H9 (cell line): ENCODE measurements around the gene AQP2. TPM values are rescaled to one million over a fixed set of nuclear protein-coding genes. Genes with fewer than 3 reads are reported as not detected.

Experiments used
- DNase-seq: peaks from one replicate; pipeline ENCODE4 v3.0.0-alpha.2; 2017
- H2AFZ ChIP-seq: one replicate; pipeline ENCODE4 v1.6.1; 2013; ENCODE audit warnings: mild to moderate bottlenecking, low read length, control low read depth, moderate library complexity
- H2AK5ac ChIP-seq: 2 replicates; pipeline ENCODE4 v1.6.1; 2013; ENCODE audit warnings: low read length, control low read depth, mixed read lengths; ENCODE audit not compliant: insufficient read length
- H2BK120ac ChIP-seq: one replicate; pipeline ENCODE4 v1.6.1; 2013; ENCODE audit warnings: low read depth, mild to moderate bottlenecking, low read length, control low read depth, inconsistent platforms; ENCODE audit not compliant: poor library complexity, severe bottlenecking
- H2BK12ac ChIP-seq: 2 replicates; pipeline ENCODE4 v1.6.1; 2013; ENCODE audit warnings: low read length, control low read depth, mixed read lengths, low read depth; ENCODE audit not compliant: insufficient read length
- H2BK15ac ChIP-seq: 2 replicates; pipeline ENCODE4 v1.6.1; 2013; ENCODE audit warnings: low read depth, low read length, control low read depth
- H2BK20ac ChIP-seq: one replicate; pipeline ENCODE4 v1.6.1; 2013; ENCODE audit warnings: low read depth, mild to moderate bottlenecking, low read length, control low read depth, inconsistent platforms; ENCODE audit not compliant: poor library complexity, severe bottlenecking
- H2BK5ac ChIP-seq: 2 replicates; pipeline ENCODE4 v1.6.1; 2013; ENCODE audit warnings: low read length, control low read depth, mixed read lengths; ENCODE audit not compliant: insufficient read length
- H3K14ac ChIP-seq: 2 replicates; pipeline ENCODE4 v1.6.1; 2013; ENCODE audit warnings: low read length, control low read depth; ENCODE audit not compliant: insufficient read depth
- H3K18ac ChIP-seq: 2 replicates; pipeline ENCODE4 v1.6.1; 2013; ENCODE audit warnings: low read depth, mild to moderate bottlenecking, mixed read lengths, low read length, control low read depth; ENCODE audit not compliant: insufficient read length
- H3K23ac ChIP-seq: 2 replicates; pipeline ENCODE4 v1.6.1; 2013; ENCODE audit warnings: low read length, control low read depth, mixed read lengths, low read depth; ENCODE audit not compliant: insufficient read length
- H3K23me2 ChIP-seq: 2 replicates; pipeline ENCODE4 v1.6.1; 2013; ENCODE audit warnings: low read depth, mild to moderate bottlenecking, mixed read lengths, low read length, control low read depth; ENCODE audit not compliant: insufficient read length, poor library complexity, severe bottlenecking
- H3K27ac ChIP-seq: 2 replicates; pipeline ENCODE4 v1.5.1; 2013; ENCODE audit warnings: low read length, control low read depth, mixed read lengths, low read depth; ENCODE audit not compliant: insufficient read length
- H3K27me3 ChIP-seq: 2 replicates; pipeline ENCODE4 v1.6.1; 2013; ENCODE audit warnings: low read length, control low read depth, inconsistent platforms; ENCODE audit not compliant: insufficient read depth
- H3K4ac ChIP-seq: 2 replicates; pipeline ENCODE4 v1.6.1; 2013; ENCODE audit warnings: low read depth, mild to moderate bottlenecking, control low read depth, inconsistent platforms, low read length, moderate library complexity
- H3K4me1 ChIP-seq: 2 replicates; pipeline ENCODE4 v1.6.1; 2013; ENCODE audit warnings: low read length, control low read depth, inconsistent platforms; ENCODE audit not compliant: insufficient read depth
- H3K4me2 ChIP-seq: 2 replicates; pipeline ENCODE4 v1.6.1; 2013; ENCODE audit warnings: low read length, control low read depth, mixed read lengths; ENCODE audit not compliant: insufficient read length, insufficient read depth
- H3K56ac ChIP-seq: 2 replicates; pipeline ENCODE4 v1.6.1; 2013; ENCODE audit warnings: low read depth, mild to moderate bottlenecking, mixed read lengths, low read length, control low read depth; ENCODE audit not compliant: insufficient read length
- H3K79me1 ChIP-seq: 2 replicates; pipeline ENCODE4 v1.6.1; 2013; ENCODE audit warnings: low read depth, mild to moderate bottlenecking, moderate library complexity, low read length, control low read depth, inconsistent platforms; ENCODE audit not compliant: insufficient read depth, poor library complexity, severe bottlenecking
- H3K79me2 ChIP-seq: 2 replicates; pipeline ENCODE4 v1.6.1; 2013; ENCODE audit warnings: low read length, control low read depth, inconsistent platforms; ENCODE audit not compliant: insufficient read depth
- H3K9ac ChIP-seq: 2 replicates; pipeline ENCODE4 v1.6.1; 2013; ENCODE audit warnings: low read length, control low read depth, mixed read lengths; ENCODE audit not compliant: insufficient read length; ENCODE audit errors: extremely low read depth
- H3K9me3 ChIP-seq: one replicate; pipeline ENCODE4 v1.6.1; 2013; ENCODE audit warnings: low read depth, low read length, inconsistent platforms; ENCODE audit not compliant: control insufficient read depth
- H3T11ph ChIP-seq: one replicate; pipeline ENCODE4 v1.6.1; 2013; ENCODE audit warnings: mild to moderate bottlenecking, low read length, control low read depth, inconsistent platforms
- H4K20me1 ChIP-seq: one replicate; pipeline ENCODE4 v1.6.1; 2013; ENCODE audit not compliant: control insufficient read depth, insufficient read length, insufficient read depth
- H4K5ac ChIP-seq: 2 replicates; pipeline ENCODE4 v1.6.1; 2013; ENCODE audit warnings: low read depth, mild to moderate bottlenecking, mixed read lengths, low read length, control low read depth; ENCODE audit not compliant: insufficient read length
- H4K8ac ChIP-seq: replicated peaks from 2 replicates; pipeline ENCODE4 v1.6.1; 2013; ENCODE audit warnings: low read length, control low read depth, mixed read lengths, low read depth; ENCODE audit not compliant: insufficient read length
- H4K91ac ChIP-seq: 2 replicates; pipeline ENCODE4 v1.6.1; 2013; ENCODE audit warnings: low read depth, mild to moderate bottlenecking, moderate library complexity, mixed read lengths, low read length, control low read depth; ENCODE audit not compliant: insufficient read length
- H3K27ac Mint-ChIP-seq, 3 experiments: 2 replicates in 2 of 3; 3 replicates in 1 of 3; pipeline ENCODE4 v1.8.0; 2020 to 2021; ENCODE audit warnings: mixed read lengths in 3 of 3, mild to moderate bottlenecking in 1 of 3, moderate library complexity in 1 of 3
- H3K27me3 Mint-ChIP-seq: 2 replicates; pipeline ENCODE4 v1.8.0; 2021; ENCODE audit warnings: low read depth, mild to moderate bottlenecking, moderate library complexity, mixed read lengths
- H3K36me3 Mint-ChIP-seq, 3 experiments: 2 replicates in 2 of 3; 3 replicates in 1 of 3; pipeline ENCODE4 v1.8.0; 2020 to 2021; ENCODE audit warnings: low read depth in 3 of 3, mixed read lengths in 3 of 3; ENCODE audit not compliant: insufficient read depth in 1 of 3
- H3K4me1 Mint-ChIP-seq, 2 experiments: 2 replicates each; pipeline ENCODE4 v1.8.0; 2020; ENCODE audit warnings: mixed read lengths in 2 of 2
- H3K4me3 Mint-ChIP-seq, 2 experiments: 2 replicates in 1 of 2; 3 replicates in 1 of 2; pipeline ENCODE4 v1.8.0; 2020 to 2021; ENCODE audit warnings: mild to moderate bottlenecking in 2 of 2, mixed read lengths in 2 of 2, moderate library complexity in 1 of 2
- H3K9me3 Mint-ChIP-seq, 2 experiments: 2 replicates in 1 of 2; 3 replicates in 1 of 2; pipeline ENCODE4 v1.8.0; 2020; ENCODE audit warnings: mild to moderate bottlenecking in 2 of 2, mixed read lengths in 2 of 2, moderate library complexity in 1 of 2
- CTCF ChIP-seq: fragments of 200-600 bp; sonication (generic); conservative IDR thresholded peaks from 3 replicates; pipeline ENCODE4 v1.8.0; 2021; ENCODE audit warnings: antibody characterized with exemption, mild to moderate bottlenecking
- WGBS: extraction: QIAGEN DNeasy Blood & Tissue Kit; methylation state at CpG from one replicate; pipeline ENCODE4 v1.1.7; 2013; ENCODE audit warnings: missing lambda C conversion rate, low lambda C conversion rate, mixed read lengths; ENCODE audit not compliant: insufficient read length; ENCODE audit errors: extremely low coverage; 5-methylcytosine and 5-hydroxymethylcytosine counted together
- total RNA-seq: library from RNA; stranded (reverse); gene quantifications from 2 replicates; pipeline ENCODE4 v1.2.1, GENCODE V29; 2021

The AQP2 gene
- total RNA-seq, 1 experiment from 2014 or later: not detected

- no peak overlapping the region for H3K4me2 ChIP-seq
Observed at GRCh38 chr12:49930515-49931288, 19.8 kb upstream of the AQP2 start.

More at GRCh38 chr12:49930515-49931288, 19.8 kb upstream of the AQP2 start:
- H3K9me3 Mint-ChIP-seq: no peaks in the 10 kb centered on the region
- H3K4me1 Mint-ChIP-seq: peaks cover 4 to 10% of the 10 kb centered on the region in 2 experiments
- peaks cover 7% of the 10 kb centered on the region for H3K27me3 Mint-ChIP-seq
- Histone ChIP-seq H3K56ac (no peak overlapping the region), H3K27me3 (no peaks in the 10 kb centered on the region), H4K8ac (no peak overlapping the region), H3K79me2 (no peaks in the 10 kb centered on the region), H2BK12ac (no peak overlapping the region), H2BK120ac (no peak overlapping the region), H3K9ac (no peak overlapping the region), H2BK5ac (no peak overlapping the region), H4K5ac (no peak overlapping the region), H3K14ac (no peak overlapping the region), H4K20me1 (no peaks in the 10 kb centered on the region), H2AFZ (no peak overlapping the region), H3K4ac (no peak overlapping the region), H3K23me2 (no peaks in the 10 kb centered on the region), H3K23ac (no peak overlapping the region), H3K79me1 (no peaks in the 10 kb centered on the region), H2BK15ac (no peak overlapping the region), H3K27ac (no peak overlapping the region), H3K9me3 (no peaks in the 10 kb centered on the region), H3K4me1 (no peaks in the 10 kb centered on the region), H3T11ph (no peak overlapping the region), H3K18ac (no peak overlapping the region), H2AK5ac (no peak overlapping the region), H4K91ac (no peak overlapping the region), H2BK20ac (no peak overlapping the region)
- H3K27ac Mint-ChIP-seq: no peak overlapping the region
- DNase-seq: no peak
- TF ChIP-seq CTCF: no peak
- no CpG with 5 or more reads among the region's 3 CpGs for WGBS
- H3K4me3 Mint-ChIP-seq: no peak overlapping the region
- H3K36me3 Mint-ChIP-seq: no peaks in the 10 kb centered on the region
